ENCODE measurements around the gene CPSF2.

Gene CPSF2

GRCh38 chr14:92121670-92122350 is at the start of gene CPSF2, which contains the start of gene NDUFB1:
Gene CPSF2 (plus strand): TSS chr14:92121969. CDS start chr14:92130985, 9,016 bp downstream.
Gene NDUFB1 (minus strand): TSS chr14:92121706. CDS start chr14:92117637, 4,069 bp downstream.
- DNase-seq = peak; percentile 91

DNA sequence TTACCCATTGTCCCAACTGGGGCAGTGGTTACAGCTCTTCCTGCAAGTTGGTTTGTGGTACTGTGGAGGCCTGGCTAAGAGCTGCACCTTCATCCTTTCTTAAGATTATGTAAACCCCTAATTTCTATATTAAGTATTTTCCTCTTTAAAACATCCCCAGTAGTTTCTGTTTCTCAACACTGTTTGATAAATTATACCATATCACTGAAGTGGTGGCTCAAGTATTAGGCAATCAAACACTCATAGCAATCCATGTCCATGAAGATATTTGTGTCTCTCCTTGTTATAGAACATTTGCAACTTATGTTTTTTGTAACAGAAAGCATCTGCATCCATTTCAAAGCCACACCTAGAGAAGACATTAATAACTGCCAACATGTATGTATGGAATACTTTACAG is 47.2 kb upstream of the CPSF2 start:
- no peak for DNase-seq

DNA sequence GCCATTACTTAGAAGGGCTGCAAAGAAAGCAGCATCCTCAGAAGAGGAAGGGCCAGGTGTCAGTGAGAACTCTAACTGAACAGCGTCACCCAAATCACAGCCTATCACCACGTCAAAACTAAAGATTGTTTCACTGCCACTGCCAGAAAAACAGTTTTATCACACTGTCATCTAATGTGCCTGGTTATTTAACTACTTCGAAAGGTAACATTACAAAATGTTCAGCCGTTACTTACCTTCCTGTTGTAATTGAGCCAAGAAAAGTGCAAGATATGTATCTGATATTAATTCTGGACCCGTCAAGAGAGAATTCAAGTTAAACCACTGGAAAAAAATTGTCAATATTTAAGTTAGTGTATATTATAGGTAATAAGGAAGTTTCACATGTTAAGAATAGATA is 33.3 kb upstream of the CPSF2 start:
- DNase-seq = no peak

DNA sequence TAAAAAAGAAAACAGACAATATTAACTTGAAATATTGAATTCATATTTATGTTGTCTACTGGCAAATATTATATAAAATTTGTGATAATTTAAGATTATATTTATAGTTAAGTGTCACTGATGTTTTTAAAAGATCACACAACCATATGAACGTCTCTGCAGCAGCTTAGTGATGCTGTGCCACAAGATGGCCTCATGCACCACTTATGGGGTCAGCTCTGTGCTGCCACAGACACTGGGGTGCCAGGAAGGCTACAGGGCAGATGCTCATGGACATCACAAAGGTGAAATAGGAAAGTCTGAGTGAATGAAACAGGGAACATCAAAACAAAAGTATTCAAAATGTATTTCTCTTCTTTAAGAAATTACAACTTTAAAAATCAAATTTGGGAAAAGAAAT is 28.4 kb upstream of the CPSF2 start:
- DNase-seq = no peak

- DNase-seq = no peak
Measured at GRCh38 chr14:92099802-92100201, 22.0 kb upstream of the CPSF2 start.

- DNase-seq = no peak
Measured at GRCh38 chr14:92103363-92103989, 18.3 kb upstream of the CPSF2 start.

GRCh38 chr14:92105073-92105892 is 16.5 kb upstream of the CPSF2 start:
- DNase-seq = no peak

DNA sequence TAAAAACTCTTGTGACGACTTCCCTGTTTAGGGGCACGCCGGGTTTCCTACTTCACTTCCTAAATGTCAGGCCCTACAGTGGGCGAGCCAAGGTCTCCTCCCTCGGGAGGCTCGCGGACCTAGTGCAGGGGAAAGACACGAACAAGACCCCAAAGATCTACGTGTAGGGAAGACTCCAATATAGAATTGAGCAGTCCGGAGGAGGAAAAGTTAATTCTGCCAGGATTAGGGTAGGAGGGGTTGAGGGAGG is 16.0 kb upstream of the CPSF2 start:
- no peak for DNase-seq

GRCh38 chr14:92106143-92106926 is 15.4 kb upstream of the CPSF2 start, which contains the start of gene ATXN3:
Gene ATXN3 (minus strand): TSS chr14:92106582. CDS start chr14:92106552, 30 bp downstream.
- peak; percentile 97 for DNase-seq

- DNase-seq = no peak
Measured at GRCh38 chr14:92108345-92109254, 13.2 kb upstream of the CPSF2 start.

DNA sequence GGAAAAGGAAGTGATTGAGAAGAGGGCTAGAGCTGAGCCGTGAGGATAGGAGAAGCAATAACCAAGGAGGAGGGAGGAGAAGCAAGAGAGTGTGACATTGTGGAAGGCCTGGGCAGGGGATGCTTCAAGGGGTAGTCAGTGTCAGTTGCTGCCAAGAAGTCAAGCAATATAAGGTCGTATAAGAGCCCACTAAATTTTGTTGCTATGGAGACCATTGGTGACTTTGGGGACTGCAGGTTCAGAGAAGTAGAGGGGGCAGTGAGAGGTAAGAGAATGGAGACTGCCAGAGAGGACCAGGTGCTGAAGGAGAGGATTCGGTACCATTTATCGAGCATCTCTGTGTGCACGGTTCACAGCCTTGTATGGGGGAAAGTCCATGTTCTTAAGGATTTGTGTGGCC is 12.3 kb upstream of the CPSF2 start:
- no peak for DNase-seq

- no peak for DNase-seq
Measured at GRCh38 chr14:92121207-92121669, 531 bp upstream of the CPSF2 start.

DNA sequence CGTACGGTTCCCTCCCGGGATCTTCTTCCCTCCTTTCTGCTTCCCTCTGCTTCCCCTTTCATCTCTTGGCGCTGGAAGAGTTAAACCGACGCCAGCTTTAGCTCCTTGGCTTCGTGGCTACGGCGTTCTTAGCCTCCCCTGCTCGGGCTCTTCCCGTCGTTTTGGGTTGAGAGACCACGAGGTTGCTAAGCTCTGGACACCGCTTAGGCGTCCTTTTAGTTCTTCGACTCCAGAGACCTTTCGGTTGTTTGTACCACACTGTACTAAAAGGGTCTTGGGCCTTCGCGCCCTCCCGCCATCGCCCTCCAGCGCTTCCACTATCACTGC is 545 bp downstream of the CPSF2 start:
- no peak for DNase-seq

DNA sequence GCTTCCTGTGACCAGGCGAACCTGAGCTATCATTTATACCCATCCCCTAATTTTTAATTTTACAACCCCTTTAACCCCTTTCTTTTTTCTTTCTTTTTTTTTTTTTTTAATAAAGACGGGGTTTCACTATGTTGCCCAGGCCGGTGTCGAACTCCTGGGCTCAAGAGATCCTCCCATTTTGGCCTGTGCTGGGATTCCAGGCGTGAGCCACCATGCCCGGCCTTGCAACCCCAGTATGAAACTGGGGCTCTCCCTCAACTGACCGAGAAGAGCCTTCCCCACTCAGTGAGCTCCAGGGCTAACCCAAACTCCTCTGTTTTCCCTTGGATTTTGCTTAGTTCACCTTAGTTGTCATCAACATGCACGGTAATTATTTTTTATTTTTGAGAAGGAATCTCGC is 992 bp downstream of the CPSF2 start:
- DNase-seq = no peak

DNA sequence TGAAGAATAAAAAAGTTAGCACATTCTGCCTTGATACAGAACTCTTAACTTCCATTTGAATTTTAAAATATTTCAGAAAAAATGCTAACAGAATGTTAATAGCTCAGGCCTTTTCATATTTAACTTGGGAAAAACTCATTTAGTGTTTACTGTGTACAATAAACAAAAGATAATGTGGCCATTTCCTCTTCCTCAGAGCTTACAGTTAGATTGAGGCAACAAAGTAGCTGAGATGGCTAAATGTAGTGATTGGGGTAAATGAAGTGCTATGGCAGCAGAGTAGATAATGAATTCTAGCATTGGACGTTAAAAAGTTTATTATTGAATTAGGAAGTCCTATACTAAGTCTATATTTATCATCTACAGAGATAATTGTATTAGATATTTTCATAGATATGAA is 12.7 kb downstream of the CPSF2 start:
- no peak for DNase-seq

DNA sequence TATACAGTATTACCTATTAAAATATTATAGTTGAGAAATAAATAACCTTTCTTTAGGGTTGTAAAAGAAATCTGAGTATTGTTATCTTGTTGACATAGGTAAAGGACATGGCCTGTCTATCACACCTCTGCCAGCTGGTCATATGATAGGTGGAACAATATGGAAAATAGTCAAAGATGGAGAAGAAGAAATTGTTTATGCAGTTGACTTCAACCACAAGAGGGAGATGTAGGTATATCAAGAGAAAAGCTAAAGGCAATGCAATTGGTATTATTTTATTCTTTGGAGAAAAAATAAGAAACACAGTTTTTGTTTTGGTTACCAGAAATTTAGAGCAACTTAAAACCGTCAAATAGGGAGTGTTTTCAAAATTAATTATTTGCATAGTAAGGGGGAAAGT is 13.5 kb downstream of the CPSF2 start:
- DNase-seq = no peak

- no peak for DNase-seq
Measured at GRCh38 chr14:92143309-92143708, 21.5 kb downstream of the CPSF2 start.

DNA sequence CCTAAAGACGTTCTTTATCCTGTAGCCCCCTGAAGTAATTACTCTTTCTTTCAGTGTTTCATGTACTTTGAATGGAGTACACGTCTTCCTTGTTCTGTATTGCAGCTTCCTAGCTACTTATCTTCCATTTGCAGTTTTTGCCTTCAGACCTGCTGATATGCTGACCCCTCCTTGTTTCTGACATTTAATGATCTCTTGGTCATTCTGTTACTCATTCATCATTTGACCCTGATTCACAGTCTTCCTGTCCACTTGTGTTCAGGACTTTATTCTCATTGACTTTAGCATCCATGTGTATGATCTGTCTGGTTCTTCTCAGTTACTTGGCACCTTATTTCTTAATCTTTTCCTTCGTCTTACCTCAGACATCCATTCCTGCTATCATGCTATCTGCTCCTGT is 22.2 kb downstream of the CPSF2 start:
- no peak for DNase-seq

- DNase-seq = no peak
Measured at GRCh38 chr14:92144708-92145107, 22.9 kb downstream of the CPSF2 start.

GRCh38 chr14:92153581-92153980 is 31.8 kb downstream of the CPSF2 start:
- DNase-seq = no peak

- no peak for DNase-seq
Measured at GRCh38 chr14:92154283-92154942, 32.6 kb downstream of the CPSF2 start.

DNA sequence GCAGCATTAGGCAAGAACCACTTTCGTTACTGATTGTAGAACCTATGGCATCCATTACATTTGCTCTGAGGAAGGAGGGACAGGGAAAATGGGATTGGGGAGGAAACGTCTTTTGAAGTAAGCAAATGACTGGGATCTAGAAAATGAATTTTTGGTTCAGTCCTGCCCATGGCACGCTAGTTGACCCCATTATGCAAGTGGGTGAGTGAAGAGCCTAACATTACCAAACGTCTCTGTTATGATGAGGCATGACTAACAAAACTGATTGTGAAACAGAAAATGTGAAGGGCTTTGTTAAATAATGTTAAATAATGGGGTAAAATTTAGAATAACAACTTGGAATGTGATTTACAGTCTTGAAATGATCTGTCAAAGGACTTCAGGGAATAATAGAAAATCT is 38.9 kb downstream of the CPSF2 start:
- no peak for DNase-seq
